Omental fat pad (tissue), 4 donors: ENCODE measurements around the gene CAT. TPM values are rescaled to one million over a fixed set of nuclear protein-coding genes. Genes with fewer than 3 reads are reported as not detected.

Source experiments
- ATAC-seq: fragments of 150-250 bp; one replicate; pipeline ENCODE4 v1.9.1; 2016; ENCODE audit warnings: mild to moderate bottlenecking, moderate library complexity; ENCODE audit not compliant: low FRiP score
- DNase-seq: peaks from one replicate; pipeline ENCODE4 v3.0.0-alpha.2; 2019; ENCODE audit warnings: low spot score
- total RNA-seq, 4 donors: library from RNA; depleted of rRNA; stranded (reverse); fragments of >200 nt; gene quantifications; one replicate each; pipeline ENCODE4 v1.1.0, GENCODE V29; 2016
- TF ChIP-seq, protein P1 (sequence below), 3 donors: fragments of 450-650 bp; IDR thresholded peaks; one replicate each; pipeline ENCODE4 v1.5.1; 2016 to 2017; ENCODE audit warnings: antibody characterized with exemption in 3 of 3, mild to moderate bottlenecking in 3 of 3, moderate library complexity in 2 of 3

CAT gene
- 100 to 1,000 TPM; 228 to 429 (median 293) TPM for total RNA-seq

DNA sequence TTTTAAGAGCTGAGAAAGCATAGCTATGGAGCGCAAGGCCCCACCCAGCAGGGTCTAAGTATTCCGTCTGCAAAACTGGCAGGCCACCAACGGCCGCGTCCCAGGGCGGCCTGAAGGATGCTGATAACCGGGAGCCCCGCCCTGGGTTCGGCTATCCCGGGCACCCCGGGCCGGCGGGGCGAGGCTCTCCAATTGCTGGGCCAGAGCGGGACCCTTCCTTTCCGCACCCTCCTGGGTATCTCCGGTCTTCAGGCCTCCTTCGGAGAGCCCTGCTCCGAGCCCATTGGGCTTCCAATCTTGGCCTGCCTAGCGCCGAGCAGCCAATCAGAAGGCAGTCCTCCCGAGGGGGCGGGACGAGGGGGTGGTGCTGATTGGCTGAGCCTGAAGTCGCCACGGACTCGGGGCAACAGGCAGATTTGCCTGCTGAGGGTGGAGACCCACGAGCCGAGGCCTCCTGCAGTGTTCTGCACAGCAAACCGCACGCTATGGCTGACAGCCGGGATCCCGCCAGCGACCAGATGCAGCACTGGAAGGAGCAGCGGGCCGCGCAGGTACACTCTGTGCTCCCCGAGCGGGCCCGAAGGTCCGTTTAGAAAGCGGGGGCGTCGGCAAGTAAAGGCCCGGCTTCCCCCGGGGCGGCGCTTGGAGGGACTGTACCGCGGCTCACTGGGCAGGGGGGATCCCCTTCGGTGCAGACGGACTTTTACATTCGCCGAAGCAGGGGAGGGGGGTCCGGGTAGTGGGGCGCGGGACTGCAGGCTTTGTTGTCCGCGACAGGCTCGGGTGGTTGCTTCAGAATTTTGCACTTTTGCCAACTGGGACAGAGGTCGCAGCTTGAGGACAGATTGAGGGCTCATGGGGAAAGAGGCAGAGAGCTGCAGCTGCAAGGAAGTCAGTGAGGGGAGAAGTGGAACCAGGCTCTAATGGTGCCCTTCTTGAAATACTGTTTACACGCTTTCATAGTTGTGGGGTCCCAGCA is at the start of gene CAT:
Gene CAT (plus strand): TSS at position 406 of the 979 bp plus-strand sequence. CDS start 80 bp downstream, at position 486.
- TF ChIP-seq, protein P1, sequence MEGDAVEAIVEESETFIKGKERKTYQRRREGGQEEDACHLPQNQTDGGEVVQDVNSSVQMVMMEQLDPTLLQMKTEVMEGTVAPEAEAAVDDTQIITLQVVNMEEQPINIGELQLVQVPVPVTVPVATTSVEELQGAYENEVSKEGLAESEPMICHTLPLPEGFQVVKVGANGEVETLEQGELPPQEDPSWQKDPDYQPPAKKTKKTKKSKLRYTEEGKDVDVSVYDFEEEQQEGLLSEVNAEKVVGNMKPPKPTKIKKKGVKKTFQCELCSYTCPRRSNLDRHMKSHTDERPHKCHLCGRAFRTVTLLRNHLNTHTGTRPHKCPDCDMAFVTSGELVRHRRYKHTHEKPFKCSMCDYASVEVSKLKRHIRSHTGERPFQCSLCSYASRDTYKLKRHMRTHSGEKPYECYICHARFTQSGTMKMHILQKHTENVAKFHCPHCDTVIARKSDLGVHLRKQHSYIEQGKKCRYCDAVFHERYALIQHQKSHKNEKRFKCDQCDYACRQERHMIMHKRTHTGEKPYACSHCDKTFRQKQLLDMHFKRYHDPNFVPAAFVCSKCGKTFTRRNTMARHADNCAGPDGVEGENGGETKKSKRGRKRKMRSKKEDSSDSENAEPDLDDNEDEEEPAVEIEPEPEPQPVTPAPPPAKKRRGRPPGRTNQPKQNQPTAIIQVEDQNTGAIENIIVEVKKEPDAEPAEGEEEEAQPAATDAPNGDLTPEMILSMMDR (IDR thresholded peaks at IDR 0.05): no peak
- DNase-seq (peak; percentile 94), ATAC-seq (peak; percentile 100)

DNA sequence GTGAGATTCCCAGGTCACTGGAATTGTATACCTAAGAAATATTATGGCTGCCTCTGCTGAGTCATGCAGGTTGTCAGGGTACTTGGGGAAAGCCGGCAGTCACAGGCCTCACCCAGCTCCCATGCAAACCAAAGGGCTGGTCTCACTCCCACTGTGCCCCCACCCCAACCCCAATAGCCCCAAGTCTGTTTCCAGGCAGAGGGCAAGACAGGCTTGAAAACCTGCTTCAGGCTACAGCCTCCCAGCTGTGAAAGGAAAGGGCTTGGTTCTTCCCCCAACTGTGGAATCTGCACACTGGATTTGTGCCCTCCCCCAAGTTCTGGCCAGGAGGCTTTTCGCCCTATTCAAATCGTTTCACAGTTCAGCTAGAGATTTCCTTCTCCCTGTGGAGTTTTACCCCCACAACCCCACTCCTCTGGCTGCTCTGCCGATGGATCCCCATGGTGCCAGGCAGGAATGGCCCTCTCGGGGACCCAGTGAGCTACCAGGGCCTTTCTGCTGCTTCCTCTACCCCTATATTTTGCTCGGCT is 43.9 kb upstream of the CAT start:
- ATAC-seq: no peak
- no peak for DNase-seq
- TF ChIP-seq, protein P1 (IDR thresholded peaks at IDR 0.05): no peak

DNA sequence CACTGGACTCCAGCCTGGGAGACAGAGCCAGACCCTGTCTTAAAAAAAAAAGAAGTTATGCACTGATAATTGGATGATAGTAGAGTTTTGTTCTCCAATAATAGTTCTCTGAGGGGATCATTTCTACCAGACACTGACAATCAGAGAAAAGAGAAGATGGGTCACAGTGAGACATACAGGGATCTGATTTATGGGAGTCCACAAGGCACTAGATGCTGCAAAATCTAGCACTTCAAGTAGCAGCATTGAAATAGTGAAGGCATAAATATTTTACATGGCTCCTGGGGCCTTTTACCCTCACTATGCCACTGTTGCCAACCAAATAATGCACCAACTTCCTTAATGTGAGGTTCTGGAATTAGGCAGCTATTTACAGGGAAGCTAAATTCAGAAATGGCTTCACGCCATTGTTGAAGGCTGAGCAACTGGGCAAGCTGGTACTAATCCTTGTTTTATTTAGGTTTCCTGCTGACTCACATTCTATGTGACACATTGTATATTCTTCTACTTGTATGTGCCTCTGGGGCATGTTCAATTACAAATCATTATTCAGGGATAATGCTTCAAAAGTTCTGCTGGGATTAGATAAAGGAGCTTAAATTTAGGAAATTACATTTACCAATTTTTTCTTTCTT is 42.7 kb upstream of the CAT start:
- DNase-seq (no peak), ATAC-seq (no peak)
- TF ChIP-seq, protein P1 (IDR thresholded peaks at IDR 0.05): no peak

DNA sequence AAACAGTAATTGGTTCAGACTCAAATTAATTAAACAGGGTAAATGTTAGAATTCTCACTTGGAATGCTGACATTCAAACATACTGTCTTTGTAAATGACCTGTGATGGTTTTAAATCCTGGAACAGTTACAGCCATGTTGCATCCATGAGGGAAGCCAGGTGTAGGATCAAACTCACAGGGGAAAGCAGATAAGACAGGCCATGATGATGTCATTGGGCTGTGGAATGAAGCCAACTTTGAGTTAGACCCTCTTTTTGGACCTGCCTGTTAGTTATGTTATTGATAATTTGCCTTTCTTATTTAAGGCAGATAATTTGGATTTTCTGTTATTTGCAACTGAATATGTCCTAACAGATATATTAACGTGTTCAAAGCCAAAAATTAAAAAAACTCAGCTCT is 41.6 kb upstream of the CAT start:
- TF ChIP-seq, protein P1 (IDR thresholded peaks at IDR 0.05): no peak
- ATAC-seq: no peak
- DNase-seq: no peak

DNA sequence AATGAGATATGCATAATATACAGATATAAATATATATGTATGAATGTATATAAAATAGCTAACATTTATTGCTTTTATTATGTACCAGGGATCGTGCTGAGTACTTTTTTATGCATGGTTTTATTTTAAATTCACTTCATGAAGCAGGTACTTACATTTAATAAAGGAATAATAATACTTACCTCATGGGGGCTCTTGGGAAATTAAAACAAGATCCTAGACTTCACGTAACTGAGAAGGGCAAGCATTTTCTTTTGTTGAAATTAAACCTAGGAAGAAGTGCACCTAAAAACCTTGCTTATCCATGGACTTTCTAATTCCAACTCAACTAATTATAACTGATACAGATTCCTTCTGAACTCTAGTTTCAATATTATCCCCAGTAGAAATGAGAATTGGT is 40.9 kb upstream of the CAT start:
- ATAC-seq (no peak), DNase-seq (no peak)
- TF ChIP-seq, protein P1 (IDR thresholded peaks at IDR 0.05): no peak

DNA sequence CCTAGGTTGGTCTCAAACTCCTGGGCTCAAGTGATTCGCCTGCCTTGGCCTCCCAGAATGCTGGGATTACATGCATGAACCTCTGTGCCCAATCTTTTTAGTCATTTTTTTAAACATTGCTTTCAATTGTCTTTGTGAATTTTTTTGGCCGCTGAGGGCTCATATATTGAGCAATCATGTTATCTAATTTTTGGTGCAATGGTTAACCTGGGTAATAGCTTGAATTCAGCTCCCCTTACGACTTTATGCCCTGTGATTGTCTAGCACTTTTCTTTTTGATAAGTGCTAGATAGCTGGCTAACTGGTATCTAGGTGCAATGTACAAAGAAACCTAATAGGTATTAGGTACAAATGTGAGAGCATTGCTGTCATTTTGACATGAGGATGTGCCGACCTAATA is 35.3 kb upstream of the CAT start:
- no peak for DNase-seq
- TF ChIP-seq, protein P1 (IDR thresholded peaks at IDR 0.05): no peak
- no peak for ATAC-seq
